ENCODE measurements around the gene SLC6A20. TPM values are rescaled to one million over a fixed set of nuclear protein-coding genes. Genes with fewer than 3 reads are reported as not detected.

Gene SLC6A20
- total and polyA plus RNA-seq, 2 of the 13 experiments (the other 11 are each of a cell fraction or from before 2014, with no cell fraction given): not detected

DNA sequence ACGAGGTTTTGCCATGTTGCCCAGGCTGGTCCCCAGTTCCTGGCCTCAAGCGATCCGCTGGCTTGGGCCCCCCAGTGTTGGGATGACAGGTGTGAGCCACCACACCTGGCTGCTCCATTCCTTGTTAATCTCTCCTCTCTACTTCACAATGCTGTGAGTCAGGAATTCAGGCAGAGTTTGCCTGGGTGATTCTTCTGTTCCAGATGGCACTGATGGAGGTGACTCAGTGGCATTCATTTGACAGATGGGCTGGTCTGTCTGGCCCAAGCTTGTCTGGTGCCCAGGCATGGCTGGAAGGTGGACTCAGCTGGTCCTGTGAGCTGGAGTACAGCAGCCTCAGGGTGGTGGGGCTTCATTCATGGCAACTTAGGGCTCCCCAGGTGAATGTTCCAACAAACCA, 43.2 kb downstream of the SLC6A20 start:
- Histone ChIP-seq H3K27ac (ENCODE audit: extremely low read length, insufficient read depth, low read length) (no peak overlapping the region), H2AFZ (ENCODE audit: low read length) (no peak overlapping the region), H3K36me3 (replicated peaks in 1 of 2; ENCODE audit: control insufficient read depth in 1 of 2, insufficient read depth in 2 of 2, low read length in 2 of 2) (no peaks in the 10 kb centered on the region), H3K4me1 (ENCODE audit: insufficient read depth, low read length) (peaks cover 10% of the 10 kb centered on the region; the same call in 1 of the 2 replicates), H3K27me3 (ENCODE audit: control insufficient read depth in 1 of 2, insufficient read depth in 2 of 2, low read length in 2 of 2) (peaks cover 0 to 20% of the 10 kb centered on the region in 2 experiments; a peak in 3 of 5 replicates), H3K9me3 (ENCODE audit: low read length) (no peaks in the 10 kb centered on the region), H3K4me2 (ENCODE audit: low read depth, low read length) (no peak overlapping the region), H3K79me2 (ENCODE audit: insufficient read depth, low read length) (no peaks in the 10 kb centered on the region), H4K20me1 (ENCODE audit: insufficient read depth, low read length) (no peaks in the 10 kb centered on the region), H3K9ac (ENCODE audit: insufficient read depth, low read depth, low read length) (no peak overlapping the region), H3K4me3 (replicated peaks in 1 of 3; ENCODE audit: insufficient read depth in 1 of 3, low read depth in 2 of 3, low read length in 3 of 3) (no peak overlapping the region)
- TF ChIP-seq NFE2L1 (CRISPR knock-in tag; IDR thresholded peaks at IDR 0.05; ENCODE audit: borderline replicate concordance): no peak
- TF ChIP-seq NR2F2 (IDR thresholded peaks at IDR 0.05; ENCODE audit: borderline replicate concordance, low read depth): no peak
- TF ChIP-seq RFX1 (IDR thresholded peaks at IDR 0.05): no peak
- no peak for TF ChIP-seq FOXC1 (CRISPR knock-in tag; IDR thresholded peaks at IDR 0.05; ENCODE audit: borderline replicate concordance)
- no peak for TF ChIP-seq ZNF207 (IDR thresholded peaks at IDR 0.05; ENCODE audit: borderline replicate concordance)
- TF ChIP-seq, protein P1, sequence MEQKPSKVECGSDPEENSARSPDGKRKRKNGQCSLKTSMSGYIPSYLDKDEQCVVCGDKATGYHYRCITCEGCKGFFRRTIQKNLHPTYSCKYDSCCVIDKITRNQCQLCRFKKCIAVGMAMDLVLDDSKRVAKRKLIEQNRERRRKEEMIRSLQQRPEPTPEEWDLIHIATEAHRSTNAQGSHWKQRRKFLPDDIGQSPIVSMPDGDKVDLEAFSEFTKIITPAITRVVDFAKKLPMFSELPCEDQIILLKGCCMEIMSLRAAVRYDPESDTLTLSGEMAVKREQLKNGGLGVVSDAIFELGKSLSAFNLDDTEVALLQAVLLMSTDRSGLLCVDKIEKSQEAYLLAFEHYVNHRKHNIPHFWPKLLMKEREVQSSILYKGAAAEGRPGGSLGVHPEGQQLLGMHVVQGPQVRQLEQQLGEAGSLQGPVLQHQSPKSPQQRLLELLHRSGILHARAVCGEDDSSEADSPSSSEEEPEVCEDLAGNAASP (CRISPR knock-in tag; IDR thresholded peaks at IDR 0.05; ENCODE audit: borderline replicate concordance): no peak
- TF ChIP-seq, protein P2, sequence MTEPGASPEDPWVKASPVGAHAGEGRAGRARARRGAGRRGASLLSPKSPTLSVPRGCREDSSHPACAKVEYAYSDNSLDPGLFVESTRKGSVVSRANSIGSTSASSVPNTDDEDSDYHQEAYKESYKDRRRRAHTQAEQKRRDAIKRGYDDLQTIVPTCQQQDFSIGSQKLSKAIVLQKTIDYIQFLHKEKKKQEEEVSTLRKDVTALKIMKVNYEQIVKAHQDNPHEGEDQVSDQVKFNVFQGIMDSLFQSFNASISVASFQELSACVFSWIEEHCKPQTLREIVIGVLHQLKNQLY (CRISPR knock-in tag; IDR thresholded peaks at IDR 0.05): no peak
- FAIRE-seq: no peak
- no TSS peak for BruUV-seq (replicated peaks)
- ChIA-PET POLR2A (no interaction called here), CTCF (ENCODE audit: low intra/inter-chr PET ratio, low total read pairs) (no interaction called here)
- DNase-seq (ENCODE audit: low spot score): no peak
- in situ Hi-C loops (cut with HindIII; ENCODE audit: extremely low pct_ligation_motif_present, low pct_unique_long_range_greater_than_20kb): no loop called here
- intact Hi-C loops (cut with micrococcal nuclease; ENCODE audit: unreplicated experiment): no loop called here
- ATAC-seq: no peak
- WGBS (ENCODE audit: low lambda C conversion rate): 17% methylated on average over 1 of the region's 3 CpGs
